Measurements from ENCODE around the gene ANKRD11.

GRCh38 chr16:89536371-89536770, 46.0 kb upstream of the ANKRD11 start:
- TF ChIP-seq CTCF (conservative IDR thresholded peaks at IDR 0.05 in 1 of 2, IDR thresholded peaks at IDR 0.05 in 1 of 2; ENCODE audit: low read depth in 1 of 2, low read length in 2 of 2) (no peak), EZH2 (IDR thresholded peaks at IDR 0.05; ENCODE audit: low read length, missing control alignments) (no peak)
